GM18505 (cell line): ENCODE data around the gene RNF123.

ENCODE experiments used
- ATAC-seq: cut with Tn5 transposase; IDR thresholded peaks from one replicate; pipeline ENCODE4 v1.9.1; 2021; ENCODE audit not compliant: unreplicated experiment
- POLR2A ChIP-seq: IDR thresholded peaks from 4 replicates; pipeline ENCODE4 v1.6.1; 2011; ENCODE audit warnings: borderline replicate concordance; ENCODE audit not compliant: insufficient read depth, insufficient read length; ENCODE audit errors: extremely low read depth

RNF123 gene

GRCh38 chr3:49720855-49721595 is 31.7 kb downstream of the RNF123 start:
- TF ChIP-seq POLR2A, result no peak

DNA sequence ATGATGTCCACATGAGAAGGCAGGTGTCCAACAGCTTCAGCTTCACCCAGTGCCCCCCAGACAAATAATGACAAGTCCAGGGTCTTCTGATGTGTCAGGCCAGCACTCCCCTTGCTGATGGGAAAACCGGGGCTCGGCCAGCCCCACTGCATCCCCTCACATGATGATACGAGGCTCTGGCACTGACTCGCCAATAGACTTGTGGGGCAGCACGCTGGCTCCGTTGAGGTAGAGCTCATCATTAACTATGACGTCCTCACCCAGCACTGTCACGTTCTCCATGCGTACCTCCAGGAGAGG is 32.2 kb downstream of the RNF123 start:
- TF ChIP-seq POLR2A, result no peak
- no peak for ATAC-seq

More at GRCh38 chr3:49720855-49721595, 31.7 kb downstream of the RNF123 start:
- no peak for ATAC-seq

GRCh38 chr3:49721896-49722781 is 32.8 kb downstream of the RNF123 start:
- ATAC-seq, result no peak
- TF ChIP-seq POLR2A, result no peak

DNA sequence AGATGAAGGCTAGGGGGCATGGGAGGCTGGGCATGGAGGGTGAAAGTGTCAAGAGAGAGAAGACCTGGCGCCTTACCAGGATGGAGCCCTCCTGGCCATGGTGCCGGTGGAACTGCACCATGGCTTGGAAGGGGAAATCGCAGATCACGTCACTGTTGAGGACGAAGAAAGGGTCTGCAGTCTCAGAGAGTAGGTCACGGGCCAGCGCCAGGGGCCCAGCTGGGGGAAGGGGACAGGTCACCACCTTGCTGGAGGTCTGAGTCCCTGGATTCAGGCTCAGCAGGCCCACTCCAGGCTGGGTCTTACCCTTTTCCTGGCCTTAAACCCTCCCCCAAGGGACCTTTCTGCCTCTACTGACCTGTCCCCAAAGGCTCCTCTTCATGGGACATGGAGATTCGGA is 33.5 kb downstream of the RNF123 start:
- TF ChIP-seq POLR2A, result no peak
- no peak for ATAC-seq

DNA sequence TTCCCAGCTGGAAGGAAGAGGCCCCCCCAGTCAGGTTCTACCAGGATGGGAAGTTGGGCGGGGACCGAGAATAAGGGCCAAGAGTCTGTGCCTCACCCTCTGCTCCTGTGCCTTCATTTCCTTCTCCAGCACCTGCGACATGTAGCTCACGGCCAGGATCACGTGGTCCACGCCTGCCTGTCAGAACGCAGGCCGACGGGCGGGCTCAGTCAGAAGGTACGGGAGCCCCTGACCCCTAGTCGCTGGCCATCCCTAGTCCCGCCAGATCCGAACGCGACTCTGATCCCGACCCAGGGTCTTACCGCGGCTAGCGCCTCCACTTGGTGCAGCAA is 33.9 kb downstream of the RNF123 start:
- no peak for TF ChIP-seq POLR2A
- ATAC-seq, result no peak

DNA sequence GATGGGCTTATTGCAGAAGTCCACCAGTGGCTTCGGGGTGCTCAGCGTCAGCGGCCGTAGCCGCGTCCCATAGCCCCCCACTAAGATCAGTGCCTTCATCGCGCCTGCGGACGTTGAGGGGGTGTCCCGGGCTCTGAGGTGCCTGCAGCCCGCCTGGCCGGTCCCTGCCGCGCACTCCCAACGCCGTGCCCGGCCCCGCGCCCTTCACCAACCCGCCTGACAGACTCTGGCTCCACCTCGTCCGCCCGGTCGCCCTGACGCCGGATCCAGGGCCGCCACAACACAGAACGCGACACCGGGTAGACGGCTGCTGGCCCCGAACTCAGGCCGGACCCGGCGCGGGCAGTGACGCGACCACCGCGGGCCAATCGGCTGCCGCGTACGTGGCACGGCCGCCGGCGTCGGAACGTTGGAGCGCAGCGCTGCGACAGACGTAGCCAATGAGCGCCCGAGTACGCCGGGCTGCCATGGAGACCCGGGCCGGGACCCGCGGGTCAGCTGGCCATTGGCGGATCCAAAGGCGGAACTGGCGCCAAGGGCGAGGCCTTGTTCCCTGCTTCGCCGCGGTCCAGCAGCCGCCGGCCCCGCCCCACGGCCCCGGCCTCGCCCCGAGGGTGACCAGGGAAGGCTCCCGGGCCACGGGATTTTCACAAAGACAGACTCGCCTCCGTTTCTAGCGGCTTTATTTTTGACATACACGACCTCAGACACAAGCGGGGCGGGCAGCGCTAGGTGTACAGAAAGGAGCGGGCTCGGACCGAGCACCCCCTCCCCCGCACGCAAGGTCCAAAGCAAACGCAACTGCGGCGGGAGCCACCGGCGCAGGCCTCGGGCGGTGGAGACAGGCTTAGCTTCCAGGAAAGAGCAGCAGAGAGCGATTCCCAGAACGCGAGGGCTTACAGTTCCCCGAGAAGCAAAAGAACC is 34.5 kb downstream of the RNF123 start, which contains the start of gene GMPPB:
Gene GMPPB (minus strand): TSS at position 324 of the 924 bp plus-strand sequence. CDS start 225 bp downstream, at position 99.
- ATAC-seq, result peak; percentile 77
- TF ChIP-seq POLR2A, result peak; percentile 78

DNA sequence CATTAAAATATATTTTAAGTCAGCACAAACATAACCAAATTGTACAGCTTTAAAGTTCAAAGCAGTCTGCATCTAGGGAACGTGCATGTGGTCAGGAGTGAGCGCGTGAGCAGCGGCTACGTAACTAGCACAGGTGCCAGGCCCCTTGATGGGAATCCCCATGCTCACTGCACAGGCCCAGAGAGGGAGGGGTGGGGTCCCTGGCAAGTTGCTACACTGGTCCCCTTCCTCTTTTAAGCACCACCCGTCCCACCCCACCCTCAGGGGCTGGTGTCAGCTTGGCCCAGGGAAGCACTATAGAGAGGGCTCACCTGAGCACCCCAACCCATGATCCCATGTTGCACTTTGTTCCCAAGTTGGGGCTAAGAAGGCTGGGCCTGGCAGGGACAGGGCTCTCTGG is 35.2 kb downstream of the RNF123 start:
- TF ChIP-seq POLR2A, result no peak
- no peak for ATAC-seq

DNA sequence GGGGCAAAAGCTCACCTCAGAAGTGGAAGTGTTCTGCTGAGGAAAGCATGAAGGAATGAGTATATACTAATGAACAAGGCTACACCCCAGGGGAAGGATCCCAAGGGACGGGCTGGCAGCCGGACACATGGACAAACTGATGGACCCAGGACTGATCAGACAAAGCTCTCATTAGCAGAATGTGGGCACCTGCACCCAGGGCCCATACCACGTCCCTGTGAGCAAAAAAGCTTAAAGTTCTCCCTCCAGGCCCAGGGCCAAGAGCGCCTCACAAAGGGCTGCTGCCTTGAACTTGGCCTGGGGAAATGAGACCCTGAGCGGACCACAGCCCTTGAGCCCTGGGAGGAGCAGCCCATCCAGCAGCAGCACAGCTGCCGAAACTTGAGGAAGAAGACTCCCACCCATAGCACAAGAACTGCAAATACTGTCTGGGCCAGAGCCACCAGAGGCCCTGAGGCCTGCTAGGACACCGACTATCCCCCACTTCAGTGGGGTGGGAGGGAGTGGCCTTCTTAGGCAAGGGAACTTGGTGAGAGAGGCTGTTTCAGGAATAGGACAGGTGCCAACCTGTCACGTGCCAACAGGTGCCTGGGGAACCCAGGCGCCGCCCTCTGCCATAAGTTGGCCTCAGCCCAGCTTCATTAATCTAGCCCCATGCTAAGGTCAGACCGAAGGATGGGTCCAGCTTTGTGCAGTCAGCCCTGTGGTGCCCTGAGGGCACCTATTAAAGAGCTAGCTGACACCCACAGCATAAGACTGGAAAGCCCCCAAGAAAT is 36.7 kb downstream of the RNF123 start:
- ATAC-seq, result no peak
- TF ChIP-seq POLR2A, result no peak

- no peak for TF ChIP-seq POLR2A
Measured at GRCh38 chr3:49727154-49727923, 38.0 kb downstream of the RNF123 start.

DNA sequence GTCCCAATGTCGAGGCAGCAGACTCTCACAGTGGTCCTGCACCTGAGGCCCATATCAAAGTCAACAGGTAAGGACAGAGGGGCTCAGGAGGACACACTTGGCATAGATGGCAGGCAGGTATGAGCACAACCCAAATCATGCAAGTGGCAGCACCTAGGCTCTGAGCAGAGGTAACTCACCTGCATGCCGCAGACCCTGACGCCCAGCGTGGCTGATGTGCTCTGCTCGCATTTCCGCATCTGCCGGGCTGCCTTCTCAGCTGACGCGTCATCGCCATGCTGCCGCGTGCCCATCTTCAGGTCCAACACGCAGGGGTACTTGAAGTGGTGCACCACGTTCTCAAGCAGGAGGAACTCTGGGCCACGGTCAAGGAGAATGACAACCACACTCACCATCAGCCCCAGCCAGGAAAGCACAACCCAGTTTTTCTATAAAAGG is 38.6 kb downstream of the RNF123 start:
- ATAC-seq, result no peak
- TF ChIP-seq POLR2A, result no peak

More at GRCh38 chr3:49727154-49727923, 38.0 kb downstream of the RNF123 start:
- no peak for ATAC-seq

DNA sequence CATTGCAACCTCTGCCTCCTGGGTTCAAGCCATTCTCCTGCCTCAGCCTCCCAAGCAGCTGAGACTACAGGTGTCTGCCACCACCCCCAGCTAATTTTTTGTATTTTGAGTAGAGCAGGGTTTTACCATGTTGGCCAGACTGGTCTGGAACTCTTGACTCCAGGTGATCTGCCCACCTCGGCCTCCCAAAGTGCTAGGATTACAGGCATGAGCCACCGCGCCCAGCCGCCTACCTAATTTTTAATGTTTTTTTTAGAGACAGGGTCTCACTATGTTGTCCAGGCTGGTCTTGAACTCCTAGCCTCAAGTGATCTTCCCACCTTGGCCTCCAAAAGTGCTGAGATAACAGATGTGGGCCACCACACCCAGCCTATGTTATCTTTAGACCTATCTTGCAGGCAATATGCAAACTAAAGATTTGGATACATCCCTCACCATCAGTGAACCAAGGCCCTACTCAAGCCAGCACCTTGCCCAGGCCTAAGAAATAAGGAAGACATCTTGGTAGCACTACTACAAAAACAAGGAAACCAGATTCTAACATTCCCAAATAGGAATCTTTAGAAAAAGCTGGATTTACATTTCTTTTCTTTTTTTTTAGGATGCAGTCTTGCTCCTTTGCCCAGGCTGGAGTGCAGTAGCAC is 40.7 kb downstream of the RNF123 start:
- no peak for TF ChIP-seq POLR2A
- ATAC-seq, result no peak

DNA sequence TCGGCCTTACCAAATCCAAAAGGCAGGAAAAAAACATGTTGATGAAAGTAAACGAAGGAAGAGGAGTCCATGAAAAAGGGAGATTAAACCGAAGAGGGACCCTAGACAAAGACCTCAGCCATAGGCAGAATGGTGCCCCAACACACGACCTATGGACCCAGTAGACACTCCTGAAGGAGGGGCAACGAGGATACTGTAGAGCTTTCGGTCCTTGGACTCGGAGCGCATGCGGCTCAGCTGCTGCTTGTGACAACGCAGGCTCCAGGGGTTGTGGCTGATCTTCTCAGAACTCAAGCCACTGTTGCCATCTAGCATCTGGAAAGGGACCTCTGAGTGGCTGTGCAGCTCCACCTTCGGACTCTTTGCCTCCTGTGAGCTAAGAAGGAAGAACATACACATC is 43.2 kb downstream of the RNF123 start:
- ATAC-seq, result no peak
- no peak for TF ChIP-seq POLR2A

GRCh38 chr3:49733551-49733950 is 44.2 kb downstream of the RNF123 start:
- ATAC-seq, result no peak
- TF ChIP-seq POLR2A, result no peak
